GM19043 (cell line): Measurements from ENCODE around the gene ZSCAN22.
"Not testable (repeated sequence)": the region's sequence is repeated elsewhere in the genome, so short reads cannot be mapped to it uniquely, and the experiment has no call there.

ENCODE experiments used
- ATAC-seq: cut with Tn5 transposase; IDR thresholded peaks from one replicate; pipeline ENCODE4 v1.9.1; 2021; ENCODE audit warnings: low read depth; ENCODE audit not compliant: unreplicated experiment

ZSCAN22 gene

GRCh38 chr19:58368561-58369360 lies 42.0 kb downstream of the ZSCAN22 start:
- ATAC-seq = no peak

DNA sequence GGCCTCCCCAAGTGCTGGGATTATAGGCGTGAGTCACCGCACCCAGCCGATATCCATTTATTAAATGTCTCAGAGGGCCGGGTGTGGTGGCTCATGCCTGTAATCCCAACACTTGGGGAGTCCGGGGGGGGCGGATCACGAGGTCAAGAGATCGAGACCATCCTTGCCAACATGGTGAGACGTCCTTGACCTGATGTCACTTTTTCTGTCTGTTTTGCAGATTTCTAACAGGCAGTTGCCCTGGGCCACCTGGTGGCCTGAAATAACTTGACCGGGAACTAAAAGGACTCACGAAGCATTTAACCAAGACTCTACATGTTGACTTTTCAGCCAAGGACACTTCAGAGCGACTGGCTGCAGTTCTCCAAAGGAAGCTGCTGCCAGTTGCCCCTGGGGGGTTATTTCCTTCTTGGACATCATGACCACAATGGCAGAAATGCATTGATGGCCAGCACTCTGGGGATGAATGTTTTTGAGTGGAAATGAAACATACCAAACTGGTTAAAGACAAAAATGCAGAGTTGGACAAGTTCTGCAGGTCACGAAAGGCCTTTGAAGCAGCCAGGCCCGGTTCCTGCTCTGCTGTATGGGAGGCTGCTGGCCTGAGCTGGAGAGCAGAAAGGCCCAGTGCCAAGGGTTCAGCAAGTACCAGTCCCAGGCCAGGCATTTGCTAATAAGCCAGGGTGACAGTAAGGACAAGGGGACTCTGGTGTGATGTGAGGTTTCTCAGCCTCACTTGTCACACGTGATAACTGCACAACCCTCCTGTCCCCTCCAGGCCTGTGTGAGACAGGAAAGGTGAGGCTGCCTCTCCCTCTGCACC lies 45.7 kb downstream of the ZSCAN22 start:
- no peak for ATAC-seq

DNA sequence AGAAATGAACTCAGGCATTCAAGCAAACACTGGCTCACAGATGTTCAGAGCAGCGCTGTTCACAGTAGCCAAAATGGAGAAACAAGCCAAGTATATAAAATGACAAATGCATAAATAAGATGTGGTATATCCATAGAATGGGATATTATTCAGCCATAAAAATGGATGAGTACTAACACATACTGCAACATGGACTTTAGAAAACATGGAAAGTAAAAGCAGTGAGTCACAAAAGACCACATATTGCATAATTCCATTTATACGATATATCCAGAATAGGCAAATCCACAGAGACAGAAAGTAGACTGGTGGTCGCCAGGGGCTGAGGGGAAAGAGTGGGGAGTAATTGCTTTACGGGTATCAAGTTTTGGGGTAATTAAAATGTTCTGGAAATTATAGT lies 47.4 kb downstream of the ZSCAN22 start:
- no peak for ATAC-seq

DNA sequence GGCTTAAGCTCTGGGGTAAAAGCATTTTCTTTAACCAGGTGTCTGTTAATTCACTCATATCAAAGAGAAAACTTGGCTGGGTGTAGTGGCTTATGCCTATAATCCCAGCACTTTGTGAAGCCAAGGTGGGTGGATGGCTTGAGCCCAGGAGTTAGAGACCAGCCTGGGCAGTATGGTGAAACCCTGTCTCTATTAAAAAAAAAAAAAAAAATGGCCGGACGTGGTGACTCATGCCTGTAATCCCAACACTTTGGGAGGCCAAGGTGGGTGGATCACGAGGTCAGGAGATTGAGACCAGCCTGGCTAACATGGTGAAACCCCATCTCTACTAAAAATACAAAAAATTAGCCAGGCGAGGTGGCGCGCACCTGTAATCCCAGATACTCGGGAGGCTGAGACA lies 49.9 kb downstream of the ZSCAN22 start:
- not testable (repeated sequence) for ATAC-seq

DNA sequence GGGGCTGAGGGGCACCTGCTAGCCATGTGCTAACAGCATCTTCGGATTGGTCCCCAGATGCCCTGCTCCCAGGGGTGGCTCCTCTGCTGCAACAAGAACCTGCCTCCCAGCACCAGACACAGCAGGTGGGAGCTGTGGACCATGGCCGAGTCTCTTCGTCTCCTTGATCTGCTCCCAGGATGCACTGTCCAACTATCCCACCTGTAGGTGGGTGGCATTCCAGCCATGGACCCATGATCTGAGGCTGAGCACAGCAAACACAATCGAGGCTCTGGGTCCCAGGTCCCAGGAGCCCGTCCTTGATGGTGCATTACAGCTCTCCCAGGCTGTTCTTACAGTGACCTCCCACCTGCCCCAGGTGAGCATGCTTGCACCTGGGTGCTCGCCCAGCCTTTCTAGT lies 52.5 kb downstream of the ZSCAN22 start:
- no peak for ATAC-seq

DNA sequence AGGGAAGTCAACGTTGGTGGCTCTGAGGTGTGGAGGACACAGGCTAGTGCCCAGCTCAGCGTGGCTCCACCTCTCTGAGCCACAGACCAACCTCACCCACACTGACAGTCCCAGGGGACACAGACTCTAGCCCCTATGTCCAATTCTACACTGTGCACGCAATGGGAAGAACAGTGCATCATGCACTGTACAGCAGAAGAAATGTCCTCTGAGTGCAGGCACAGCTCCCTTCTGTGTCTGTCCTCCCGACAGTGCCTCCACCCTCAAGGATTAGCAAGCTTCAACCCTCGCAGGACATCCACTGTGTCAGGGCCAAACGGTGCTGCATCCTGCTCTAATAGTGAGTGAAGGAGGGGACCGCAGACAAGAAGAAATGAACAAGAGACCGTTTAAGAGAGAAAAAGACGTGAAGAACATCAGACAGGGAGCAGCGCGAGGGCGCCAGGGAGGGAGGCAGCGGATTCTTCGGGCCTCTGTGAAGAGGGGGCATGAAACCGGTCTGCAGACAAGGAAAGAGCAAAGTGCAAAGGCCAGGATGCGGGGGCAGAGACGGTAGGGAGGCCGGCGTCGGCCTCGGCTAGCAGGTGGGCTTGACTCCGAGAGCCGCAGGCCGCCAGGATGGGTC lies 53.4 kb downstream of the ZSCAN22 start:
- ATAC-seq = no peak

DNA sequence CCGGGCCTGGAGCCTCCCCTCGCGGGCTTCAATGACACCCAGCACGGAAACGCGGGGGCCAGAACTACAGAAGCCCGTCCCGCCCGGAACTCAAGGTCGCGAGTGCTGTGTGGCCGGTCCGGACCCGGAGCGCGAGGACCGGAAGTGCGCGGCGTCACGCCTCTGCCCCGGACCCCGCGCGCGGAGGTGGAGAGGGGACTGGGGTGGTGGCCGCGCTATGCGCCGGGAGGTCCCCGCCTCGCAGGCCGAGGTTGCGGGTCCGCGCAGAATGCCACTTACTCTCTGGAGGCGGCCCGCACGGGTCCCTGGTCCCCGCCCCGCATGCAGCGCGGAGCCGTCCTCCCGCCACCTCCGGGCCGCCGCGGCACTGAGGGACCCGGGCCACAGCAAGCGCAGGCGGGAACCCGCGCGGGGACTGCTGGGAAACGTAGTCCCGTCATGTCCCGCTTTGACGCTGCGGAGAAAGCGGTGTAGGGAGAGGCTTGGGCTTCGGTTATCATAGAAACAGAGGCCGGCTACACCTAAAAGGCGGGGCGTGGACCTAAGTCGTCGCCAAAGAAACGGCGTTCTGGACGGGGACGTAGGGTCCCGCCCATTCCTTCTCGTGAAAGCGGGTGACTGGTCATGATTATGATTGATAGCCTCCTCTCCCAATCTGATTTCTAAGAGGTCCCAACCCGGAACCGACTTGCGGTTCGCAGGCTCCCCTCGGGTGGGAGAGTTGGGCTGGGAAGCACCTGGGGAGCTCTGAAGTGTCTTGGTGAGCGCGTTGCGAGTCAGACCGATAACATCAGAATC lies 54.1 kb downstream of the ZSCAN22 start, which contains the start of gene ZNF837:
Gene ZNF837, minus strand, starts transcription at position 369 of the 798 bp plus-strand sequence. CDS start 11,698 bp downstream, outside the sequence.
- peak; percentile 83 for ATAC-seq

GRCh38 chr19:58381460-58382212 lies 54.8 kb downstream of the ZSCAN22 start:
- ATAC-seq = no peak

DNA sequence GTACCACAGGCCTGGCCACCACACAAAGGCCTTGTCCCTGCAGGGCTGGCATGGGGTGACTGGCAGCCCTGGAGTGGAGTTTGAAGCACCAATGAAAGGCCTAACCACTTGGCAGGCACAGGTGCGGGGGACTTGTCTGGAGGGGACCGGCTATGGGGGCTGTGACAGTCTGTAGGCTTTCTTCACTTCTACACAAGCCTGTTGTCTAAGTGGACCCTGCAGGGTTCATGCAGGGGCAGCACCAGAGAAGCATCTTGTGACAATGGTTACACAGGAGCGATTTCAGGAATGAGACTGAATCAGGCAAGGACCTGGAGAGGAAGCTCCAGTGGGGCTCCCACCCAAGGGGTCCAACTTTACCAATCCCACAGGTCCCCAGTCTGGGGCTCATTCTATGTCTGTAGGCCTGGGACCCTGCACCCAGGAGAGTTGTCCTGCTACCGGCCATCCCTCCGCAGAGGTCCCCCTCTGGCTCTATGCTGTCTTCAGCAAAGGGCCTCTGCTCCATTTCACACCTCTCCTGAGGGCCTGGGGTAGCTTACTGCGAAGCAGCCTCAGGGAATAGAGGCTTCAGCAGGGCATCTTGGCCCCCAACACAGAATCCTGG lies 56.3 kb downstream of the ZSCAN22 start:
- no peak for ATAC-seq

DNA sequence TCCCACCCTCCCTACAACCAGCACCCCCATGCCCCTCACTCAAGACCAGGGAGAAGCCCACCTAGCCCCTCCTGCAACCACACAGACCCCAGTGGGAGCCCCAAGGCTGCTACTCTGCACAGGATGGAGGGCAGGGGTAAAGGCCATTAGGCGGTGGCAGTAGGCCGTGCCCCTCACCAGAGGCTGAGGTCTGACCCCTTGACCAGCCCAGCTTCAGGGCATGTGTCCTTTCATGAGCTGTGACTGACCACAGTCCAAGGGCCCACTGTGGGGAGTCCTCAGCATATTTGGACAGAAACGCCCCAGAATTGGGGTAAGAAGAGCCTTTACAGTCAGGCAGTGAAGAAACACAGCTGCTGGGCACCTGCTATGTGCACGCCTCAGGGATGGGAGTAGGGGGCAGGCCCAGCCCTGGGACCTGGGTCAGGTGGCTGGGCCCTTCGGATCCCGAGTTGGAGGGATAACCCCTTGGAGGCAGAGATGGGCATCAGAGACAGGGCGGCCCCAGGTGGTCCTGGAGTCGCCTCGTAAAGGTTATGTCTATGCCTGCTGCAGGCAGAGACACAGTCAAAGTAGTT lies 58.6 kb downstream of the ZSCAN22 start:
- ATAC-seq = no peak

DNA sequence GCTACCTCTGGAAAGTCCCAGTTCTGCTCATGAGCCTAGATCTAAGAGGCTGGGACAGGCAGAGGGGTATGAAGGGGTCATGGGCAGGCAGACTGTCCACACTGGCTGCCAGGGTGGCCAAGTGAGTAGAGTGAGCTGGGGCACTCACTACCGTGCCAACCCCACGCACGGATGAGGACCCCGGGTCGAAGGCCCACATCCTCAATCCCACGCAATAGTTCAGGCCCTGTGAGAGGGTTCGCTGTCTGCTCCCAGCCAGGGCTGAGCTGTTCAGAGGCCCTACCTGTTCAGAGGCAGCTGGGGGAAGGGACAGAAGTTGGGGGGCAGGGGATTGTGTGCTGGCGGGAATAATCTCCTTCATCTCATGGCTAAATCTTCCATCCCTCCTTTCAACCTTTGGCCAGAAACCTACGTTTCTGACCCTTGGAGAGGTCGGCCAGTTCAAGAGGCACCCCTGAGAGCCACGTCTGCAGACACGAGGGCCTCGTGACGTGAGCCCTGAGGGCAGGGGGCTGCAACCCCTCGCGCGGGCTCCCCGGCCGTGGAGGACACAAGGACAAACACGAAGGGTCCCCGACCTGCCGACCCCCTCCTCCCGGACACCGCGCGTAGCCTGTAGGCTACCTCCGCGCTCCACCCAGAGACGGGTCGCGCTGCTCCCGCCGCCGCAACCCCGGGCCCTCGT lies 59.2 kb downstream of the ZSCAN22 start:
- no peak for ATAC-seq

- ATAC-seq = peak; percentile 92
These were observed 60.0 kb downstream of the ZSCAN22 start, which contains the start of gene RPS5 for GRCh38 chr19:58386576-58387337. TSS of gene RPS5 (plus strand) at chr19:58387269. CDS start at chr19:58388138, 869 bp downstream.

- no peak for ATAC-seq
These were observed 60.8 kb downstream of the ZSCAN22 start for GRCh38 chr19:58387338-58388174.

DNA sequence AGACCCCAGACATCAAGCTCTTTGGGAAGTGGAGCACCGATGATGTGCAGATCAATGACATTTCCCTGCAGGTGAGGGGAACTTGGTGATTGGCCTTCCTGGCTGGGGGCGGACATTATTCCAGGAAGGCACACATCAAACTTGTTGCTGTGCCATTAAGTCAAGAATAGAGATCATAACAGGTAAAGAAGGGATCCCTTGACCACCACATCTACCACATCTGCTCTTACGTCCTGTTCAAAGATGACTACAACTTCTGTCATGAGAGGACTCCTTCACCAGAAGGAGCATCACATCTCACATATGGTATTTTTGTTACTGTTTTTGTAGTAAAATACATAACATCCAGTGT lies 61.4 kb downstream of the ZSCAN22 start:
- no peak for ATAC-seq
